ENCODE data around the gene MEGF11.

The MEGF11 gene
- long read RNA-seq, partial matches to known transcripts, result 0 of 3 reads
- long read RNA-seq, other reads (novel, unspliced or antisense), result 3 of 3 reads

DNA sequence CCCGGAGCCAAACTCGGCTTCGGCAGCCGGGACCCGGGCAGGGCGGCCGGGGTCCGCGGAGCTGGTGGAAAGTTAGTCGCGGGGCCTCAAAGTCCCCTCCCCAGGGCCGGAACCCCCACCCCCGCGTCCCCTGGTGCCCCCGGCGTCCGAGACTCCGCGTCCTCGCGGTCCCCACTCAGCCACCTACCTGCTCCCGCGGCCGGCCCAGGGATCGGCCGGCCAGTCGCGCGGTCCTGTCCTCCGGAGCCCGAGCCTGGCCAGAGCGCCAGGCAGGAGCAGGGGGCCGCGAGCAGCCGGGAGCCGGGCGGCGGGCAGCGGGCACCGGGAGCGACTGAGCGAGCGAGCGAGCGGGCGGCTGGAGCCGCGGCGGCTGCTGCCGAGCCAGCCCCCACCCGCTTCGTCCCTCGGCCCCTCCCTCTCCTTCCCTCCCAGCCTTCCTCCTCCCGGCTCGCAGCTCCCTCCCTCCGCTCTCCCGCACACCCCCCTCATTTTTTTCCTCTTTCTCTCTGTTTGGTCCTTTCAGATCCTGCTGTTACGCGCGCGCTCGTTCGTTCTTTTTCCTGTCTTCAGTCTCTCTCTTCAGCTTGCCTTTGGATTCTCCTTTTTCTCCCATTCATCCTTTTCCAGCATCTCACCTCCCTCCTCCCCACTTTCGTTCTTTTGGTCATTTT is at the start of gene MEGF11:
TSS of gene MEGF11 (minus strand) at position 333 of the 671 bp plus-strand sequence. CDS start 125,347 bp downstream, outside the sequence.
- Histone ChIP-seq H3K27me3 (ENCODE audit: insufficient read depth, poor library complexity, severe bottlenecking) (peaks cover 70% of the 10 kb centered on the region), H3K27ac (replicated peaks) (no peak within 1 kb of the TSS), H3K4me3 (replicated peaks; ENCODE audit: insufficient read depth, low read length) (peak within 1 kb of the TSS; percentile 28)
- no peak for DNase-seq (ENCODE audit: low read depth in 1 of 2, low spot score in 1 of 2)
- TF ChIP-seq GABPA (IDR thresholded peaks at IDR 0.05; ENCODE audit: low read depth) (no peak), POLR2AphosphoS5 (IDR thresholded peaks at IDR 0.05; ENCODE audit: low read depth) (no peak), SPI1 (IDR thresholded peaks at IDR 0.05; ENCODE audit: borderline replicate concordance, low read depth) (no peak)

DNA sequence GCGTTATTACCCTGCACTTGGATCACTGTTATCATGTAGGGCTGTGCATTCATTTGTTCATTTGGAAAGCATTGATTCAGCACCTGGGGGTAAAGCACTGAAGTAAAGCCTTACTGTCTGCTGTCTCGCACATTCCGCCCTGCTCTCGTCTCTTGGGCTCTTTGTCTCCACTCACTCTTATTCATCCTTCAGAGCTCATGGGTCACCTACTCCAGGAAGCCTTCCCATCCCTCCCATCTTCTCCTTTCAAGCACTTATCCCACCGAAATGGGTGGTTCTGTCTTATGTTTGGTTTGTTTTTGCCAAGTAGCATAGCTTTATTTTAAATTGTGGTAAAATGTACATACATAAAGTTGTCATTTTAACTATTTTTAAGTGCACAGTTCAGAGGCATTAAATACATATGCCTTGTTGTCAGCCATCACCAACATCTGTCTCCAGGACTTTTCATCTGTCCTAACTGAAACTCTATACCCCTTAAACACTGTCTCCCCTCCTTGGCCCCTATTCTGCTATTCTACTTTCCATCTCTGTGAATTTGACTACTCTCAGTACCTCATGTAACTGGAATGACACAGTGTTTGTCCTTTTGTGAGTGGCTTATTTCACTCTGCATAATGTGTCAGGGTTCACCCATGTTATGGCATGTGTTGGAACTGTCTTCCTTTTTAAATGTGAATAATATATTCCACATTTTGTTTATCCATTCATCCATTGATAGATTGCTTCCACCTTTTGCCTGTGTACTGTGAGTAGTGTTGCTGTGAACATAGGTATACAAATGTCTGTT is 49.1 kb upstream of the MEGF11 start:
- no peak overlapping the region for H3K4me3 ChIP-seq (replicated peaks; ENCODE audit: insufficient read depth, low read length)
- TF ChIP-seq, protein P1, sequence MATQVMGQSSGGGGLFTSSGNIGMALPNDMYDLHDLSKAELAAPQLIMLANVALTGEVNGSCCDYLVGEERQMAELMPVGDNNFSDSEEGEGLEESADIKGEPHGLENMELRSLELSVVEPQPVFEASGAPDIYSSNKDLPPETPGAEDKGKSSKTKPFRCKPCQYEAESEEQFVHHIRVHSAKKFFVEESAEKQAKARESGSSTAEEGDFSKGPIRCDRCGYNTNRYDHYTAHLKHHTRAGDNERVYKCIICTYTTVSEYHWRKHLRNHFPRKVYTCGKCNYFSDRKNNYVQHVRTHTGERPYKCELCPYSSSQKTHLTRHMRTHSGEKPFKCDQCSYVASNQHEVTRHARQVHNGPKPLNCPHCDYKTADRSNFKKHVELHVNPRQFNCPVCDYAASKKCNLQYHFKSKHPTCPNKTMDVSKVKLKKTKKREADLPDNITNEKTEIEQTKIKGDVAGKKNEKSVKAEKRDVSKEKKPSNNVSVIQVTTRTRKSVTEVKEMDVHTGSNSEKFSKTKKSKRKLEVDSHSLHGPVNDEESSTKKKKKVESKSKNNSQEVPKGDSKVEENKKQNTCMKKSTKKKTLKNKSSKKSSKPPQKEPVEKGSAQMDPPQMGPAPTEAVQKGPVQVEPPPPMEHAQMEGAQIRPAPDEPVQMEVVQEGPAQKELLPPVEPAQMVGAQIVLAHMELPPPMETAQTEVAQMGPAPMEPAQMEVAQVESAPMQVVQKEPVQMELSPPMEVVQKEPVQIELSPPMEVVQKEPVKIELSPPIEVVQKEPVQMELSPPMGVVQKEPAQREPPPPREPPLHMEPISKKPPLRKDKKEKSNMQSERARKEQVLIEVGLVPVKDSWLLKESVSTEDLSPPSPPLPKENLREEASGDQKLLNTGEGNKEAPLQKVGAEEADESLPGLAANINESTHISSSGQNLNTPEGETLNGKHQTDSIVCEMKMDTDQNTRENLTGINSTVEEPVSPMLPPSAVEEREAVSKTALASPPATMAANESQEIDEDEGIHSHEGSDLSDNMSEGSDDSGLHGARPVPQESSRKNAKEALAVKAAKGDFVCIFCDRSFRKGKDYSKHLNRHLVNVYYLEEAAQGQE (IDR thresholded peaks at IDR 0.05; ENCODE audit: insufficient replicate concordance, low read depth), result no peak
- TF ChIP-seq POLR2AphosphoS5 (IDR thresholded peaks at IDR 0.05; ENCODE audit: low read depth), result no peak
- no peak for TF ChIP-seq GABPA (IDR thresholded peaks at IDR 0.05; ENCODE audit: low read depth)
- no peak for TF ChIP-seq SPI1 (IDR thresholded peaks at IDR 0.05; ENCODE audit: borderline replicate concordance, low read depth)
- TF ChIP-seq, protein P2, sequence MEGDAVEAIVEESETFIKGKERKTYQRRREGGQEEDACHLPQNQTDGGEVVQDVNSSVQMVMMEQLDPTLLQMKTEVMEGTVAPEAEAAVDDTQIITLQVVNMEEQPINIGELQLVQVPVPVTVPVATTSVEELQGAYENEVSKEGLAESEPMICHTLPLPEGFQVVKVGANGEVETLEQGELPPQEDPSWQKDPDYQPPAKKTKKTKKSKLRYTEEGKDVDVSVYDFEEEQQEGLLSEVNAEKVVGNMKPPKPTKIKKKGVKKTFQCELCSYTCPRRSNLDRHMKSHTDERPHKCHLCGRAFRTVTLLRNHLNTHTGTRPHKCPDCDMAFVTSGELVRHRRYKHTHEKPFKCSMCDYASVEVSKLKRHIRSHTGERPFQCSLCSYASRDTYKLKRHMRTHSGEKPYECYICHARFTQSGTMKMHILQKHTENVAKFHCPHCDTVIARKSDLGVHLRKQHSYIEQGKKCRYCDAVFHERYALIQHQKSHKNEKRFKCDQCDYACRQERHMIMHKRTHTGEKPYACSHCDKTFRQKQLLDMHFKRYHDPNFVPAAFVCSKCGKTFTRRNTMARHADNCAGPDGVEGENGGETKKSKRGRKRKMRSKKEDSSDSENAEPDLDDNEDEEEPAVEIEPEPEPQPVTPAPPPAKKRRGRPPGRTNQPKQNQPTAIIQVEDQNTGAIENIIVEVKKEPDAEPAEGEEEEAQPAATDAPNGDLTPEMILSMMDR (IDR thresholded peaks at IDR 0.05; ENCODE audit: insufficient read depth, low read length), result no peak
- no peaks in the 10 kb centered on the region for H3K27me3 ChIP-seq (ENCODE audit: insufficient read depth, poor library complexity, severe bottlenecking)
- DNase-seq (ENCODE audit: low read depth in 1 of 2, low spot score in 1 of 2), result no peak
- no peak overlapping the region for H3K27ac ChIP-seq (replicated peaks)

DNA sequence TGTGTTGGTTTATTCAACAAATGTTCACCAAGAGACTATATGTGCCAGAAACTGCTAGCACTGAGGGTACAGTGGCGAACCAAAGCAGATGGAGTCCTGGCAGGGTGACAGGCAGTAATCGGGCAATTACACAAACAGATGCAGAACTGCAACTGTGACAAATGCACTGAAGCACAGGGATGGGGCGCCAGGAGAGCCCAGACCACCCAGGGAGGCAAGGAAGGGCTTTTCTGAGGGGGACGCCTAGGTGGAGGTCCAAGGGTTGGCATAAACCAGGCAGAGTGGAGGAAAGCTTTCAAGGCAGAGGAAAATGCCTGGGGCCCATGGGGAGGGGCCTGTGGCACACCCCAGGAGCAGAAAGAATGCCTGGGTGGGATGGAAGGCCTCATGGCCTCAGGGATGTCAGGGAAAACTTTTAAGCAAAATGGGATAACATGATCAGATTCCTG is 45.3 kb upstream of the MEGF11 start:
- no peak overlapping the region for H3K27ac ChIP-seq (replicated peaks)
- TF ChIP-seq, protein P2 (IDR thresholded peaks at IDR 0.05; ENCODE audit: insufficient read depth, low read length), result no peak
- TF ChIP-seq SPI1 (IDR thresholded peaks at IDR 0.05; ENCODE audit: borderline replicate concordance, low read depth) (no peak), GABPA (IDR thresholded peaks at IDR 0.05; ENCODE audit: low read depth) (no peak), POLR2AphosphoS5 (IDR thresholded peaks at IDR 0.05; ENCODE audit: low read depth) (no peak)
- H3K4me3 ChIP-seq (replicated peaks; ENCODE audit: insufficient read depth, low read length), result no peak overlapping the region
- H3K27me3 ChIP-seq (ENCODE audit: insufficient read depth, poor library complexity, severe bottlenecking), result no peaks in the 10 kb centered on the region
- no peak for DNase-seq (ENCODE audit: low read depth in 1 of 2, low spot score in 1 of 2)

DNA sequence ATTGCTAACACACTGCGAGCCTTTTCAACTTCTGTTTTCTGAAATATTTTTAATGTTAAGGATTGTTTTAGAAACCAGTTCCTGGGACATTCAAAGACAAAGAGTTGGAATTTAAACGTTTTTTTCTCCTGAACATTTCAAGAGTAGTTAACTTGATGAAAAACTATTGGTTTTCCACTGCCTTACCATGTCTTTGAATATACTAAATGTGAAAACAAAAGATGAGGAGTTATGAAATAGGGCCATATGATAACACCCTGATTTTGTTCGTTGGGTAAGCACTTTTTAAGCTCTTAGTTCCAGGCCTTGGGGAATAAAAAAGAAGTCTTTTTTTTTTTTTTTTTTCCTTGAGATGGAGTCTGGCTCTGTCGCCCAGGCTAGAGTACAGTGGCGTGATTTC is 42.6 kb upstream of the MEGF11 start:
- no peak overlapping the region for H3K27ac ChIP-seq (replicated peaks)
- TF ChIP-seq POLR2AphosphoS5 (IDR thresholded peaks at IDR 0.05; ENCODE audit: low read depth), result no peak
- TF ChIP-seq, protein P1 (IDR thresholded peaks at IDR 0.05; ENCODE audit: insufficient replicate concordance, low read depth), result no peak
- TF ChIP-seq, protein P2 (IDR thresholded peaks at IDR 0.05; ENCODE audit: insufficient read depth, low read length), result no peak
- TF ChIP-seq GABPA (IDR thresholded peaks at IDR 0.05; ENCODE audit: low read depth), result no peak
- no peak for TF ChIP-seq SPI1 (IDR thresholded peaks at IDR 0.05; ENCODE audit: borderline replicate concordance, low read depth)
- H3K4me3 ChIP-seq (replicated peaks; ENCODE audit: insufficient read depth, low read length), result no peak overlapping the region
- no peaks in the 10 kb centered on the region for H3K27me3 ChIP-seq (ENCODE audit: insufficient read depth, poor library complexity, severe bottlenecking)
- DNase-seq (ENCODE audit: low read depth in 1 of 2, low spot score in 1 of 2), result no peak
